Chondrocyte (in vitro differentiated cells): ENCODE results near the gene HLA-DQA1. TPM values are rescaled to one million over a fixed set of nuclear protein-coding genes. Genes with fewer than 3 reads are reported as not detected.

Experiments
- DNase-seq: peaks from one replicate; pipeline ENCODE4 v3.0.0; 2021; ENCODE audit warnings: mixed read lengths, low spot score
- H3K27ac Mint-ChIP-seq: one replicate; pipeline ENCODE4 v1.8.0; 2021; ENCODE audit warnings: mild to moderate bottlenecking, moderate library complexity, mixed read lengths; ENCODE audit not compliant: unreplicated experiment
- H3K27me3 Mint-ChIP-seq: 2 replicates; pipeline ENCODE4 v1.8.0; 2021; ENCODE audit warnings: low read depth, mixed read lengths
- H3K36me3 Mint-ChIP-seq: 2 replicates; pipeline ENCODE4 v1.8.0; 2021; ENCODE audit warnings: low read depth, mixed read lengths
- H3K4me1 Mint-ChIP-seq: 2 replicates; pipeline ENCODE4 v1.8.0; 2021; ENCODE audit warnings: low read depth, mild to moderate bottlenecking, mixed read lengths
- H3K4me3 Mint-ChIP-seq: one replicate; pipeline ENCODE4 v1.8.0; 2021; ENCODE audit warnings: mild to moderate bottlenecking, moderate library complexity, mixed read lengths; ENCODE audit not compliant: unreplicated experiment
- H3K9me3 Mint-ChIP-seq: 2 replicates; pipeline ENCODE4 v1.8.0; 2021; ENCODE audit warnings: low read depth, mixed read lengths
- total RNA-seq: library from RNA; stranded (reverse); gene quantifications from 3 replicates; pipeline ENCODE4 v1.2.1, GENCODE V29; 2021
- TF ChIP-seq, protein P1 (sequence below): fragments of 200-600 bp; sonication (generic); IDR thresholded peaks from 2 replicates; pipeline ENCODE4 v1.5.0; 2021; ENCODE audit warnings: antibody characterized with exemption, mild to moderate bottlenecking, moderate library complexity

The HLA-DQA1 gene
- total RNA-seq, 1 donor from 2014 or later, result not detected

DNA sequence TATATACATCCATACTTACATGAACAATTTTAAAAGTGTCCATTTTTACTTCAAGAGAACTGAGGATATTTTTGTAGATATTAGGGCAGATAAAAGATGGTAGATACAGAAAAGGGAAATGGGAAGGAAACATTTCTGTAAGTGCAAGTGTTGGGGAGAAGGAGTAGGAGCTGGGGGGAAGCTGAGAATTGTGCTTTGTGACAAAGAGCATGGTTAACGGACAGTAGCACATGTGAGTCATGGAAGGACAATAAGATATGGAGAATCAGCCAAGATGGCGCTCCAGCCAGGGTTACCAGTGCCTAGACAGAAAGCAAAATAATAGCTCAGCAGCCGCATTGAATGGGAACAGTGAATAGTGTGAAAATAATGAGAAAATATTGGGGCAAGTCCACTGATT is 34.8 kb upstream of the HLA-DQA1 start:
- Mint-ChIP-seq H3K9me3 (peaks cover 10% of the 10 kb centered on the region), H3K4me1 (no peaks in the 10 kb centered on the region), H3K4me3 (no peak overlapping the region), H3K36me3 (no peaks in the 10 kb centered on the region), H3K27ac (no peak overlapping the region), H3K27me3 (peaks cover 5% of the 10 kb centered on the region)
- DNase-seq, result no peak
- TF ChIP-seq, protein P1, sequence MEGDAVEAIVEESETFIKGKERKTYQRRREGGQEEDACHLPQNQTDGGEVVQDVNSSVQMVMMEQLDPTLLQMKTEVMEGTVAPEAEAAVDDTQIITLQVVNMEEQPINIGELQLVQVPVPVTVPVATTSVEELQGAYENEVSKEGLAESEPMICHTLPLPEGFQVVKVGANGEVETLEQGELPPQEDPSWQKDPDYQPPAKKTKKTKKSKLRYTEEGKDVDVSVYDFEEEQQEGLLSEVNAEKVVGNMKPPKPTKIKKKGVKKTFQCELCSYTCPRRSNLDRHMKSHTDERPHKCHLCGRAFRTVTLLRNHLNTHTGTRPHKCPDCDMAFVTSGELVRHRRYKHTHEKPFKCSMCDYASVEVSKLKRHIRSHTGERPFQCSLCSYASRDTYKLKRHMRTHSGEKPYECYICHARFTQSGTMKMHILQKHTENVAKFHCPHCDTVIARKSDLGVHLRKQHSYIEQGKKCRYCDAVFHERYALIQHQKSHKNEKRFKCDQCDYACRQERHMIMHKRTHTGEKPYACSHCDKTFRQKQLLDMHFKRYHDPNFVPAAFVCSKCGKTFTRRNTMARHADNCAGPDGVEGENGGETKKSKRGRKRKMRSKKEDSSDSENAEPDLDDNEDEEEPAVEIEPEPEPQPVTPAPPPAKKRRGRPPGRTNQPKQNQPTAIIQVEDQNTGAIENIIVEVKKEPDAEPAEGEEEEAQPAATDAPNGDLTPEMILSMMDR, result no peak

DNA sequence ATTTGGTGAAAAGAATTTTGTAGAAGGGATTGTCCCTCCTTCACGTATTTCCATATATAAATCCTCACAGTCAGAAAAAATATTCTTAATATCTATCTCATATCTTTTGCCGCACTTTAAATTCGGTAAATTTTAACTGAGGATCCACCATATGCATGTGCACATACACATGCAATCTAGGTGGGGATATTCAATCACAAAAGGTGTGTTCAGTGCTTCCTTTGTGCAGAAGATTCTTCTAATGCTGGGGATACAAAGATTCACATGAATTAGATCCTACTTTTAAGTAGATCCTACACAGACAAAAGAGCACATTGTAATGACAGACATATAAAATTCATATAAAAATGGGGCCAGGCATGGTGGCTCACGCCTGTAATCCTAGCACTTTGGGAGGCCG is 34.0 kb upstream of the HLA-DQA1 start:
- Mint-ChIP-seq H3K9me3 (peaks cover 10% of the 10 kb centered on the region), H3K27me3 (peaks cover 8% of the 10 kb centered on the region), H3K27ac (no peak overlapping the region), H3K36me3 (no peaks in the 10 kb centered on the region), H3K4me1 (no peaks in the 10 kb centered on the region), H3K4me3 (no peak overlapping the region)
- TF ChIP-seq, protein P1, result no peak
- no peak for DNase-seq

DNA sequence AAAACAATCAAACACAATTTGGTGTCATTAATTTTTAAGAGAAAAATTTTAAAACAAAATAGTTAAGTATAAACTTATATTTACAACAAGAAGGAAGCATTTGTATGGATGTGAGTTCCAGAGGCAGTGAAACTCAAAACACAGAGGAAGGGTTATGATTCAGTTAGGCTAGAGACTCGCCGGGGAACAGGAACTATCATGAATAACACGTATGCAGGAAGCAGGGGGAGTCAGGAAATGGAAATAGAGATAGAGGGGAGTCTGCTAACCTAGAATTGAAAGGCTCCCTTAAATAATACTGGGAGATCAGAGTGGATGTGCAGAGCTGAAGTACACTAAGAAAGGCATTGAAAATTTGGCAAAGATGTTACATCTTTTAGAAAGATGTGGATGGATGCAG is 33.3 kb upstream of the HLA-DQA1 start:
- Mint-ChIP-seq H3K4me3 (no peak overlapping the region), H3K36me3 (no peaks in the 10 kb centered on the region), H3K4me1 (no peaks in the 10 kb centered on the region), H3K9me3 (peaks cover 5% of the 10 kb centered on the region), H3K27me3 (peaks cover 10% of the 10 kb centered on the region), H3K27ac (no peak overlapping the region)
- DNase-seq, result no peak
- TF ChIP-seq, protein P1, result no peak

DNA sequence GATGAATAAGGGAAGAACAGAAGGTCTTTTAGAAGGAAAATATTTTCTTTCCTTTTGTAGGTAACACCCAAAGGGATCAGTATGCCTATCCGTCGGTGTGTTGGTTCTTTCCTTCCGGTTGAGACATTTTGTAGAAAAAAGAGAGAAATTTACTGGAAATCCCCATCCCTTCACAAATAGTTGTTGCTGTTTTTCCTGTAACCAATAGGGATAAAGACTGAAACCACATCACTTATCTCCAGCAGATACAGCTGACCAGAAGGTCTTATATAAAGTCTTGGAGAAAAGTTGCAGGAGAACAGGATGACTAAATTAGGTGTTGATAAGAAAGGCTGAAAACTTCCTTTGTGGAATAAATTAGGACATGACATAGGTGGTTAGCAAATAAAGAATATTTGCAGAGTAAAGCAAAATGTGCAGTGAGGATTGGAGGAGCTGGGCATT is 32.8 kb upstream of the HLA-DQA1 start:
- Mint-ChIP-seq H3K36me3 (no peaks in the 10 kb centered on the region), H3K27ac (no peak overlapping the region), H3K27me3 (peaks cover 10% of the 10 kb centered on the region), H3K4me1 (no peaks in the 10 kb centered on the region), H3K9me3 (peaks cover 3% of the 10 kb centered on the region), H3K4me3 (no peak overlapping the region)
- no peak for DNase-seq
- TF ChIP-seq, protein P1, result no peak

DNA sequence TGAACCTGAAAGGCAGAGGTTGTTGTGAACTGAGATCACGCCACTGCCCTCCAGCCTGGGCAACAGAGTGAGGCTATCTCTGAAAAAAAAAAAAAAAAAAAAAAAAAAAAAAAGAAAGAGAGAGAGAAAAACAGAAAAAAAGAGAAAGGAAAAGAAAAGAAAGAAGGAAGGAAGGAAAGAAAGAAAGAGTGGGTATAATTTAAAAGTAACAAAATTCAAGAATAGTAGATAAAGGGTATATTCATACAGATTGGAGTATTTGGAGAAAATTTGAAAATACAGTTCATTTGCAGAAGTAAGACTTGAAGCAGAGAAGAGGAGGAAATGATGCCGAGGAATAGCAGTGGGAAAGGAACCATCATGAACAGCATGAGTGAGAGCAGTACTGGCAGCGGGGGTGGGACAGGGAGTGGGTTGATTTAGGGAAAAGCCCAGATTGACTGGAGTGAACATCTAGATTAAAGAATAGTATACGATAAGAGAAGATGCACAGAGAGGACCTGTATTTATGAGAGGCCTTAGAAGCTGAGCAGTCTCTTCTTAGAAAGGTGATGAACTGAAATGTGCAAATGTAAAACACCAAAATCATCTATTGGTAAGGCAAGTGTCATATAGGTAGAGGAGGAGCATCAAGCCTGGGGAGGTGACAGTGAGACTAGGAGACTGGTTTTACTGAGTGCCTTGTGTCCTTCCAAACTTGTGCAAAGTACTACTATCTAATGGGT is 29.8 kb upstream of the HLA-DQA1 start:
- H3K4me3 Mint-ChIP-seq, result no peak overlapping the region
- peaks cover 13% of the 10 kb centered on the region for H3K27me3 Mint-ChIP-seq
- no peaks in the 10 kb centered on the region for H3K4me1 Mint-ChIP-seq
- no peaks in the 10 kb centered on the region for H3K36me3 Mint-ChIP-seq
- no peaks in the 10 kb centered on the region for H3K9me3 Mint-ChIP-seq
- TF ChIP-seq, protein P1, result no peak
- no peak overlapping the region for H3K27ac Mint-ChIP-seq
- no peak for DNase-seq
